Smooth muscle cell of the brain vasculature (primary cell): ENCODE data around the gene SYCP2.

Experiments used
- DNase-seq: peaks from one replicate; pipeline ENCODE4 v3.0.0-alpha.2; 2012; ENCODE audit warnings: low read depth, low spot score

SYCP2 gene

DNA sequence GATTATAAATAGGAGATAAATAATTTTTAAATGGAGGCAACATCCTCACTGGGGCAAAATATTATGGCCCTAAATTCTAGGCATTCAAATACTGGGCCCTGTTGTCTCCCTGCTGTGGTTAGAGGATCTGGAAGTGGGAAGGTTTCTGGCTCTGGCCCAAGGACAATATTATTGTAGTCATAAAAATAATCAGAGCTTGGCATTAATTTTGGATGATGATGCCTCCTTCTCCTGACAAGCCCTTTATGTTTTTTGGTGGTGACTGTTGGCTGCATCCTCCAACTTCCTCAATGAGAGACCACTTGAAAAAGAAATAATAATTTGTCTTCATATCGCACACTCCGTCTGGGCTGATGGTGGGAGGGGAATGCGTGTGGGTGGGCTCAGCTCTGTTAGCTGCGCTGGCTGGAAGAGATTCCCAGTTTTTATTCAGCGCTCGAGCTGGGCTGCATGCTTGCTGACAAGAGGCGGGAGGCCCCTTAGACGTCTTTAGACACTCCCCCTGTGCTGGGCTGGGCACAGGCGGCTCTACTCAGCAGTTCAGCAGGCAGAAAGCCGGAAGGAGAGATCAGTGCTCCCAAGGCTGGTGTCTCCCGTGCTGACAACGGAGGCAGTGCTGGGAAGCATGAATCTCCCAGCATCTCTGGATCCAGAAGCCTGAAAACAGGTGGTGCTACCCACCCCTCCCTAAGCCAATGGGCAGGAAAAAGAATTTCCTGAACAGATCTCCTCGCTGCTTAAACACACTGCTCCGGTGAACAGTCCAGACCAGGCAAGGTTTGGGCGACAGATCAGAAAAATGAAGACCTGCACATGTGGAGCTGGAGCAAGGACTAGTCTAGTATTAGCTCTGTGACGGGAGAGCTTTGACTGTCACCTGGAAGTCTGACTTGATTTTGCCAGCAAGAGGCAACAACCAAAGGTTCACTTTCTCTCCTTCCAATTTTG lies 97.7 kb downstream of the SYCP2 start:
- DNase-seq, result peak; percentile 24

GRCh38 chr20:59835057-59835447 lies 98.4 kb downstream of the SYCP2 start:
- peak; percentile 28 for DNase-seq

GRCh38 chr20:59832406-59833363 lies 100.8 kb downstream of the SYCP2 start:
- no peak for DNase-seq

DNA sequence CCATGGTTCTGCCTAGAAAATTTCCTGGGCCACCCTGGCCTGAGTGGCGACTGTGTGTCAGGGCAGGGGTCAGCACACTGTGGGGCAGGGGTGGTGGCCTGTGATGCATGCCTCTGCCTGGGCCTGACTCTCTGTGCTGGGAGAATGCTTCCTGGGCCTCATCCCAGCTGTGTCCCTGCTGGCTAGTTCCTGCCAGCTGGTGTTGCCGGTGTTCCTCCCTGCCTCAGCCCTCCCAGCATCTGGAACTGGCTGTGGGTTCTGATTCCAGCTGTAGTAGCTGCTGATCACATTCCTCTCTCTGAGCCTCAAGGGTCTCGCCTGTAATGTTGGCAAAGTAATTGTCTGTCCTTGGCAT lies 101.5 kb downstream of the SYCP2 start:
- no peak for DNase-seq

DNA sequence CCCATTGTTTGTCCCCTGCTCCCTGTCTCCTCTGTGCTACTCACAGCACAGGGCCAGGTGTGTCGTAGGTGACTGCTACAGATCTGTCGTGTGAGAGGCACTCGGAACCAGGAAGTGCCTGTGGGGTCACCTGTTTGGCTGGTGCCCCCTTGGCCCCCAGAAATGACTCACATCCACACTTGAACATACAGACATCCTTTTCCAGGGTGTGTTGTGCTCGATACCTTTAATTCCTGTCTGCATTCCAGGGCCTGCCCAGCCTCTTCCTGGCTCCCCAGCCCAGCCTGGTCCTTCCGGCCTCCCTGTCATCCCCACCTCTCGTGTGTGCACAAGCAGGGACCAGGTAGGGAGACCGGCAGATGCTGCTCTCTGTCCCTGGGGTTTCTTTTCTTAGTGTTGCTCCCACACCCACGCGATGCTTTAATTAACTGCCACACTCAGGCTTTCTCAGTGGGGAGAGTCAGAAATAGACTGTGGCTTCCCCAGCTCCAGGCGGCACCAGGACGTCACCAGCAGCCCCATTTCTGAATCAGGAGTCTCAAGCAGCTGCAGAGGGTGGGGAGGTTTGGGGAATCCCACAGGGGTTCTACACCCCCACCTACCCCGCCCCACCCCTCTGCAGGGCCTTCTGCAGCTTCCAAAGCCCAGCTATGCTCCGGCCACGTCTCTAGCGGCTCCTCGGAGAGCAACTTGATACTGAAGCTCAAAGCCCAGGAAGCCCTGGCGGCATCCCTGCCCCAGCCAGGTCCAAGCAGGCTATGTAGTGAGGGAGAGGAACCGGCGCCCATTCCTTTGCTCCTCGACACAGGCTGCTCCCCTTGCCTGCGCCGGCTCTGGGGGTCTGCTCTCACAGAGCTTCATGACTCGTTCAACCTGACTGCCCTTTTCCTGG lies 102.2 kb downstream of the SYCP2 start:
- no peak for DNase-seq

- no peak for DNase-seq
Measured at GRCh38 chr20:59830665-59831023, 102.8 kb downstream of the SYCP2 start.

DNA sequence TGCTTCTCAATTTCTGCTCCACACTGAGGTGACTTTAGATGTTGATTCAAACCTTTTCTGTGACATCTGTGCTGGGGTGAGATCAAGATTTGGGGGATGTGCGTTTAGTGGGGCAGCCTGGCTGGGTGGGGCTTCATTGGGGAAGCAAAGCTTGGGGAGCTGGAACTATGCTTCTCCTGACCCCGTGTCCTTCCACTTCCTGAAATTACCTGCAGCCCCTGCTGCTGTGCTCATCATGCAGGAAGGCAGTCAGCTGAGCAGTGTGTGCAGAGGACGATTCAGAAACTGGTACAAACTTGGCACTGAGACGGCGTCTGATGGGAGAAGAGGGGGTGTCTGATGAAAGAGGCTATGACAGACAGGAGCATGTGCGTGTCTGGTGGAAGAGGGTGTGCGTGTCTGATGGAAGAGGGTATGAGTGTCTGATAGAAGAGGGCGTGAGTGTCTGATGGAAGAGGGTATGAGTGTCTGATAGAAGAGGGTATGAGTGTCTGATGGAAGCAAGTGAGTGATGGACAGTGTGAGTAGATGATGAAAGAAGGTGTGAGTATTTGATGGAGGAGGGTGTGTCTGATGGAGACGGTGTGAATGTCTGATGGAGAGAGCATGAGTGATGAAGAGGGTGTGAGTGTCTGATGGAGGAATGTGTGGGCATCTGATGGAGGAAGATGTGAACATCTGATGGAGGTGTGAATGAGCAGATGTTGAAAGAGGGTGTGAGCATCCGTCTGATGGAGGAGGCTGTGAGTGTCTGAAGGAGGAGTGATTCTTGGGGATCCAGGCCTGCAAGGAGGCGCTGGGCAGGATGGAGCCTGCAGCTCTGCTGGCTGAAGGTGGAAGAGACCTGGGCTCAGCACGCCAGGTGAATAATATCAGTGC lies 103.4 kb downstream of the SYCP2 start:
- no peak for DNase-seq

DNA sequence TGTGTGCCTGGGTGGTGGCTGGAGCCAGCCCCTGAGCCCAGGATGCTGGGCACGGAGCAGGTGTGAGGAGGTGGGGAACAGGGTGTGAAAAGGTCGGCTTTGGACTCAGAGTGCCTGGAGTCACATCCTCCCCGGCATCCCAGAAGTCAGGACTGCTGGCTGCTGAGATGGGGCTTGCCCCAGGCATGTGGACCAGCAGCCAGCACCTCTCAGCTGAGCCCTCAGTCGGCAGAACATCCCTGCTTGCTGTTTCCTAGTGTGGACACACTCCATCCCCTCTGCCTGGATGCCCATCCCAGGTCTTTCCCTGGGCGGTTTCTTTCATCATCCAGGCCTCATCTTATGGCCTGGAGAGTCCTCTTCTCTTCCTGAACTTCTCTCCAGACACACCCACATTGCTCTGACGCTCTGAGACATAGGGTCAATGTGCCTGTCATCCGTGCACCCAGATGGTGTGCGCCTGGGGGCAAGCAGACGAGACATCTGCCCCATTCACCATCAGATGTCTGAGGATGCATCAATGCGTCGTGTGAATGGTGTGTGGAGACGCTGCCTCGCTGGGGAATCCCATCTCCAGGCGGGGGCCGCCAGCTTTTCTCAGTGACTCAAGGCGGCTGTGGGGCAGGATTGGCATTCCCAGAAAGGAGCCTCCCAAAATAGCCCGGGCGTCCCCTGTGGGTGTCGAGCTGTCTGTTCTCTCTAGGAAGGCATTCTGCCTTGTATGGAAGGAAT lies 104.2 kb downstream of the SYCP2 start:
- no peak for DNase-seq

DNA sequence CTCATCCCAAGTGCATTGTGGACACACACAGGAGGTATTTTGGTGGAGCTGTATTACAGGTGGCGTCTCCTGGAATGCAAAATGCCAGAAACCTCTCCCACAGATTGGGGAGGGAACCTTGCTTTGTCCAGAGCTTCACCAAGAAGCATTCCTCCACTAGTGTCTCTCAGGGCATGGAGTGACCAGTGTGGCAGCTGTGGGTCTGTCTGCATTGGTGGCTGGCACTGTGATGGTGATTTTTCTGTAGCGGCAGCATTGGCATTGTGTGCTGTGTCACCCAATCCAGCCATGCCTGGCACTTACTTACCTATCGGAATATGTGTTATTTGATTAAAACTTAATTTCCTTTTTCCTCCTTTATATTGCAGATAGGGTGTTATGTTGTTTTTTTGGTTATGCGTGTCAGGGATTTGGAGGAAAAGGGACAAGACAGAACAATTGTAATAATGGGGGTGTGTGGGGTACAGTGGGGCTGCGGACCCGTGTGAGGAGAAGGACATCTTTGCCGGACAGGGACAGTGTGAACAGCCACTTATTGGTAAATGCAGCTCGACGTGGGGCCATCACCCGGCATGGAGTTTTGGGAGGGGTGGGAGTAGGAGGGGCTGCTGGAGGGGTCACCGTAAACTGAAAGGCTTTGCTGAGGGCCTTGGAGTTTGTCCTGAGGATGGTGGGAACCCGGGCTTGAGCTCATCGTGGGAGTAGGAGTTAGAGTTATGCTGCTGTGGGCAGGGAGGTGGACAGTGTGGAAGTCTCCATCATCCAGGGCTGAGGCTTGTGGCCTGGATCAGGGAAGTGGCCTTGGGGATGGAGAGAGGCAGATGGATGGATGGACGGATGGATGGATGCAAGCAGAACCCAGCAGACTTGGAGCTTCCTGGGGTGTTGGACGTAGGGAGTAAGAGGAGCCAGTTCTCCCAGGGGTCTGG lies 105.0 kb downstream of the SYCP2 start:
- no peak for DNase-seq

DNA sequence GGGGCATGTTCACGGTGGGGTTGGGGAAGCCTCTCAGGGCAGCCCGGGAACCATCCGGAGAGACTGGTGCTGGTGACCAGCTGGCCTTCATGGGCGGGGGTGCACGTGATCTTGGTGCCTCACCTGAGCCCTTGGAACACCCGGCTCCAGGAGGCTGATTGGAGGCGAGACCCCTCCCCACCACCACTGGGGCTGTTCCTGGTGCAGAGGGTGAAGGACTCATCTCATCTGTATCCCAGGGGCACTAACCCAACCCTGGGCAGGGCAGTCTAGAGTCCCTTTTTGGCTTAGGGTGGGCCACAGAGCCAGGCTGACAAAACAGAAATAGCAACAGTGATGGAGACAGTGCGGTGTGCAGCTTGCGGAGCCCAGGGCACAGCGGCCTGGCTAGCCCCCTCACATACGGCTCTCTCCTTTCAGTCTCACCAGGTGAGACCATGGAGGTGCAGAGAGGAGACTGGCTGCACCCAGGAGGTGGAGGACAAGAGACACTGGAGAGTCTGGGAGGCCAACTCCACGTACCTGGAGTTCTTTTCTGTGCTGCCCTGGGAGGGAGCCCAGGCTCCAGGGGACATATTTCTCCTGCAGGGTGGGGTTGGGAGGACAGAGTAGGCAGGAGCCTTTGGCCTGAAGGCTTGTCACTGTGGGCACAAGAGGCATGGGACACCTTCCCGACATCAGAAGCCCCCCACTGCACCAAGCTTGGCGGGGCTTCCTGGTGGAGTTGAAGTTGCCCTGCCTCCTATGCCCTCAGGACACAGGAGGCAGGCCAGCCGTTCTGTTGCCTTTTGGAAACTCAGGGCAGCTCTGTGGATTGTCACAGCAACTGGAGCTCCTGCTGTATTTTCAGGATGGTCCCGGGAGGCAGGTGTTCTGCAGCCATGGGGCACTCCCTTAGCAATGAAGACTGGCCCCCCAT lies 106.0 kb downstream of the SYCP2 start:
- DNase-seq, result no peak

- no peak for DNase-seq
Measured at GRCh38 chr20:59825944-59826759, 107.3 kb downstream of the SYCP2 start.

GRCh38 chr20:59825563-59825920 lies 107.9 kb downstream of the SYCP2 start:
- DNase-seq, result no peak

GRCh38 chr20:59824711-59825562 lies 108.5 kb downstream of the SYCP2 start:
- no peak for DNase-seq

- no peak for DNase-seq
Measured at GRCh38 chr20:59823491-59824259, 109.8 kb downstream of the SYCP2 start.

- DNase-seq, result no peak
Measured at GRCh38 chr20:59823030-59823423, 110.4 kb downstream of the SYCP2 start.
